ENCODE data around the gene PRTG. TPM values are rescaled to one million over a fixed set of nuclear protein-coding genes. Genes with fewer than 3 reads are reported as not detected.

Gene PRTG
- total RNA-seq, 1 experiment from 2014 or later = 11.4 TPM

DNA sequence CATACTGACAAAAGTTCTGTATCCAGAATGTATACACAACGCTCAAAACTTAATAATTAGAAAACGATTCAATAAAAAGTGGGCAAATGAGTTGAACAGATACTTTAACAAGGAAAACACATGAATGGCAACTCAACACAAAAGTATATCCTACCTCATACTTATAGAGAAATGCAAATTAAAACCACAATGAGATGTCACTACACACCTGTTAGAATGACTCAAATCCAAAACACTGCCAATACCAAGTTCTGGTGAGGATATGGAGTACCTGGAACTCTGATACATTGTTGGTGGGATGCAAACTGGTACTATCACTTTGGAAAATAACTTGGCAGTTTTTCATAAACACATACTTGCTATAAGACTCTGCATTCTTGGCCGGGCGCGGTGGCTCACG lies 42.1 kb downstream of the PRTG start:
- no peaks in the 10 kb centered on the region for H3K36me3 ChIP-seq (ENCODE audit: control insufficient read depth, insufficient read depth, low read length)
- no peak overlapping the region for H3K4me3 ChIP-seq (ENCODE audit: low read depth in 2 of 2, low read length in 2 of 2)
- H3K9me3 ChIP-seq (ENCODE audit: control insufficient read depth, insufficient read depth, low read depth, low read length) = no peaks in the 10 kb centered on the region
- ATAC-seq = no peak
- no peak overlapping the region for H3K27ac ChIP-seq (ENCODE audit: low read length)
- peaks cover 6% of the 10 kb centered on the region for H3K4me1 ChIP-seq (ENCODE audit: control insufficient read depth, insufficient read depth, low read length)
- BruUV-seq (replicated peaks) = no TSS peak
- DNase-seq (ENCODE audit: low read depth, low spot score) = no peak
- CTCF ChIA-PET = no interaction called here
- POLR2A ChIA-PET = no interaction called here
- in situ Hi-C loops (cut with HindIII; ENCODE audit: low pct_unique_long_range_greater_than_20kb, low sequenced_read_pairs) (no loop called here), intact Hi-C loops (cut with micrococcal nuclease; ENCODE audit: unreplicated experiment) (no loop called here)
- TF ChIP-seq TCF7L2 (IDR thresholded peaks at IDR 0.05; ENCODE audit: low read depth, low read length) (no peak), POLR2AphosphoS5 (IDR thresholded peaks at IDR 0.05; ENCODE audit: low read depth, low read length) (no peak), SIN3A (IDR thresholded peaks at IDR 0.05; ENCODE audit: borderline replicate concordance, insufficient read depth, low read depth, low read length) (no peak), REST (IDR thresholded peaks at IDR 0.05; ENCODE audit: insufficient read depth in 1 of 2, low read depth in 2 of 2, low read length in 1 of 2) (no peak), CTCF (IDR thresholded peaks at IDR 0.05) (no peak)
- no peaks in the 10 kb centered on the region for H3K27me3 ChIP-seq (ENCODE audit: control insufficient read depth, insufficient read depth, low read length)

DNA sequence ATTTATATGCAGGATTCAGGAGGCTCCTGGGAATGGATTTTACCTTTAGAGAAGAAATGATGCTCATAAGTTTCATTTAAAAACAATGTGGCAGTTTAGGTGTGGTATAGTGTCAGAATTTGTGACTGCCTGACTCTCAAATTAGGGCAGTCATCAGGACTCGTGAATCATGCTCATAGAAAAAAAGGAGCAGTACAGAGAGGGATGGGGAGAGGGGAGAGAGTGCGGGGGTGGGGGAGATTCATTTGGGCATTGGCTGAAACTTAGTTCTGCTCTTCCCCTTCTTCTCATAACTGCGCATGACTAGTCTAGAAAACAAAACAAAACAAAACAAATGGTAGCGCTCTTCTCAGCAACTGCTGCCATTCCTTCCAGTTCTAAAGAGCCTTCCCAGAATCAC lies 44.3 kb downstream of the PRTG start:
- Histone ChIP-seq H3K27ac (ENCODE audit: low read length) (no peak overlapping the region), H3K4me3 (ENCODE audit: low read depth in 2 of 2, low read length in 2 of 2) (no peak overlapping the region), H3K9me3 (ENCODE audit: control insufficient read depth, insufficient read depth, low read depth, low read length) (no peaks in the 10 kb centered on the region), H3K4me1 (ENCODE audit: control insufficient read depth, insufficient read depth, low read length) (peaks cover 28% of the 10 kb centered on the region), H3K36me3 (ENCODE audit: control insufficient read depth, insufficient read depth, low read length) (no peaks in the 10 kb centered on the region), H3K27me3 (ENCODE audit: control insufficient read depth, insufficient read depth, low read length) (no peaks in the 10 kb centered on the region)
- no peak for TF ChIP-seq CTCF (IDR thresholded peaks at IDR 0.05)
- POLR2A ChIA-PET = no interaction called here
- DNase-seq (ENCODE audit: low read depth, low spot score) (no peak), ATAC-seq (no peak)
- BruUV-seq (replicated peaks) = no TSS peak
- CTCF ChIA-PET = no interaction called here
- in situ Hi-C loops (cut with HindIII; ENCODE audit: low pct_unique_long_range_greater_than_20kb, low sequenced_read_pairs) (no loop called here), intact Hi-C loops (cut with micrococcal nuclease; ENCODE audit: unreplicated experiment) (no loop called here)

DNA sequence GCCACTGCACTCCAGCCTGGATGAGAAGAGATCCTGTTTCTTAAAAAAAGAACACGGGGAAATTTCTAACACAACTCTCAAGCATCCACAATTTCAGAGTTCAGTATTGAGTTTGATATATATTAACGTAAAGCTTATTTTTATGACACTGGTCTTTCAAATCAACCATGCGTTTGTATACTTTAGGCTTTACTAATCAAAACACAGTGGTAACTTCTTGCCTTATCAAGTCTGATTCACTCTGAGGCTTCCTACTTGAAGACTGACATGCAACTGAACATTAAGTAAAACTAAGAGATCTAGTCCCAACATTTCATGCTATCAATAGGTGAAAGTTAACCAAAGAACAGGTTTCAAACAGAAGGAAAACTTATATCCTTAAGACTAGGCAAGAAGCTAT lies 46.7 kb downstream of the PRTG start:
- TF ChIP-seq REST (IDR thresholded peaks at IDR 0.05; ENCODE audit: insufficient read depth in 1 of 2, low read depth in 2 of 2, low read length in 1 of 2) (no peak), TCF7L2 (IDR thresholded peaks at IDR 0.05; ENCODE audit: low read depth, low read length) (no peak), POLR2AphosphoS5 (IDR thresholded peaks at IDR 0.05; ENCODE audit: low read depth, low read length) (no peak), SIN3A (IDR thresholded peaks at IDR 0.05; ENCODE audit: borderline replicate concordance, insufficient read depth, low read depth, low read length) (no peak), CTCF (IDR thresholded peaks at IDR 0.05) (no peak)
- intact Hi-C loops (cut with micrococcal nuclease; ENCODE audit: unreplicated experiment) (no loop called here), in situ Hi-C loops (cut with HindIII; ENCODE audit: low pct_unique_long_range_greater_than_20kb, low sequenced_read_pairs) (no loop called here)
- H3K36me3 ChIP-seq (ENCODE audit: control insufficient read depth, insufficient read depth, low read length) = no peaks in the 10 kb centered on the region
- H3K4me3 ChIP-seq (ENCODE audit: low read depth in 2 of 2, low read length in 2 of 2) = no peak overlapping the region
- no peaks in the 10 kb centered on the region for H3K27me3 ChIP-seq (ENCODE audit: control insufficient read depth, insufficient read depth, low read length)
- H3K9me3 ChIP-seq (ENCODE audit: control insufficient read depth, insufficient read depth, low read depth, low read length) = no peaks in the 10 kb centered on the region
- no peak overlapping the region; the same call in 1 of the 2 replicates for H3K27ac ChIP-seq (ENCODE audit: low read length)
- ATAC-seq = no peak
- no peak for DNase-seq (ENCODE audit: low read depth, low spot score)
- no TSS peak for BruUV-seq (replicated peaks)
- peaks cover 30% of the 10 kb centered on the region for H3K4me1 ChIP-seq (ENCODE audit: control insufficient read depth, insufficient read depth, low read length)
- POLR2A ChIA-PET = interaction anchor here (0.6 kb wide), 2 partner anchors 14 to 37 kb away, joined by 3 to 5 read pairs; no protein-coding TSS in a partner anchor
- CTCF ChIA-PET = no interaction called here
